Astrocyte (in vitro differentiated cells and primary cell): ENCODE data around the gene IARS1. TPM values are rescaled to one million over a fixed set of nuclear protein-coding genes. Genes with fewer than 3 reads are reported as not detected.
A peak's percentile ranks its signal among the peaks of the same experiment; 100 is the strongest.

Source experiments
- DNase-seq: peaks from one replicate; pipeline ENCODE4 v3.0.0-alpha.2; 2010; ENCODE audit warnings: low read depth
- FAIRE-seq: peaks from 2 replicates; lab custom pipeline; 2011; peaks lifted over from hg19 to GRCh38; lab: Jason Lieb, UNC
- H2AFZ ChIP-seq: 2 replicates; pipeline ENCODE4 v1.6.0; 2012; ENCODE audit warnings: low read depth, low read length, inconsistent platforms
- H3K27ac ChIP-seq: 2 replicates; pipeline ENCODE4 v1.5.1; 2011; ENCODE audit warnings: low read depth, low read length, inconsistent platforms
- H3K27me3 ChIP-seq: 2 replicates; pipeline ENCODE4 v1.6.0; 2011; ENCODE audit warnings: low read length, inconsistent platforms; ENCODE audit not compliant: insufficient read depth
- H3K36me3 ChIP-seq: 2 replicates; pipeline ENCODE4 v1.5.1; 2011; ENCODE audit warnings: low read length, inconsistent platforms; ENCODE audit not compliant: insufficient read depth
- H3K4me1 ChIP-seq: 2 replicates; pipeline ENCODE4 v1.5.1; 2011; ENCODE audit warnings: low read length, inconsistent platforms; ENCODE audit not compliant: insufficient read depth
- H3K4me2 ChIP-seq: 2 replicates; pipeline ENCODE4 v1.6.0; 2012; ENCODE audit warnings: low read length, inconsistent platforms
- H3K4me3 ChIP-seq: 2 replicates; pipeline ENCODE4 v1.5.1; 2011; ENCODE audit warnings: low read depth, mild to moderate bottlenecking, low read length, inconsistent platforms; ENCODE audit not compliant: insufficient read depth
- H3K79me2 ChIP-seq: 2 replicates; pipeline ENCODE4 v1.6.0; 2012; ENCODE audit warnings: mild to moderate bottlenecking, low read length, inconsistent platforms; ENCODE audit not compliant: insufficient read depth
- H3K9ac ChIP-seq: 2 replicates; pipeline ENCODE4 v1.6.0; 2012; ENCODE audit warnings: mild to moderate bottlenecking, low read length, inconsistent platforms
- H3K9me3 ChIP-seq: 2 replicates; pipeline ENCODE4 v1.5.1; 2012; ENCODE audit warnings: low read depth, mild to moderate bottlenecking, low read length, inconsistent platforms; ENCODE audit not compliant: insufficient read depth
- H4K20me1 ChIP-seq: 2 replicates; pipeline ENCODE4 v1.6.0; 2012; ENCODE audit warnings: low read length, inconsistent platforms; ENCODE audit not compliant: insufficient read depth
- H3K27ac Mint-ChIP-seq: one replicate; pipeline ENCODE4 v1.8.0; 2021; ENCODE audit warnings: mild to moderate bottlenecking, mixed read lengths; ENCODE audit not compliant: unreplicated experiment
- H3K27me3 Mint-ChIP-seq: one replicate; pipeline ENCODE4 v1.8.0; 2021; ENCODE audit warnings: low read depth, mixed read lengths; ENCODE audit not compliant: unreplicated experiment
- H3K36me3 Mint-ChIP-seq: one replicate; pipeline ENCODE4 v1.8.0; 2021; ENCODE audit warnings: low read depth, mixed read lengths; ENCODE audit not compliant: unreplicated experiment
- H3K4me1 Mint-ChIP-seq: one replicate; pipeline ENCODE4 v1.8.0; 2021; ENCODE audit warnings: low read depth, mixed read lengths; ENCODE audit not compliant: unreplicated experiment
- H3K4me3 Mint-ChIP-seq: one replicate; pipeline ENCODE4 v1.8.0; 2021; ENCODE audit warnings: mild to moderate bottlenecking, moderate library complexity, mixed read lengths; ENCODE audit not compliant: unreplicated experiment
- H3K9me3 Mint-ChIP-seq: one replicate; pipeline ENCODE4 v1.8.0; 2021; ENCODE audit warnings: mild to moderate bottlenecking, mixed read lengths; ENCODE audit not compliant: unreplicated experiment
- EZH2 ChIP-seq: IDR thresholded peaks from 2 replicates; pipeline ENCODE4 v1.6.1; 2012; ENCODE audit warnings: mild to moderate bottlenecking, low read length, inconsistent platforms; ENCODE audit not compliant: insufficient read depth
- total RNA-seq: library from RNA; stranded (reverse); gene quantifications from 2 replicates; pipeline ENCODE4 v1.2.1, GENCODE V29; 2021
- TF ChIP-seq, protein P1 (sequence below): IDR thresholded peaks from 2 replicates; pipeline ENCODE4 v1.5.1; 2011; ENCODE audit warnings: low read depth, mild to moderate bottlenecking, inconsistent platforms, low read length, moderate library complexity; ENCODE audit not compliant: insufficient read depth

IARS1 gene
- total RNA-seq, 1 donor from 2014 or later = 226 TPM

- Mint-ChIP-seq H3K36me3 (peaks cover 31% of the 10 kb centered on the region), H3K27me3 (no peaks in the 10 kb centered on the region), H3K9me3 (no peaks in the 10 kb centered on the region), H3K4me1 (peaks cover 19% of the 10 kb centered on the region), H3K4me3 (no peak overlapping the region), H3K27ac (no peak overlapping the region)
- Histone ChIP-seq H3K4me3 (no peak overlapping the region), H2AFZ (no peak overlapping the region), H3K4me1 (no peaks in the 10 kb centered on the region), H3K79me2 (peaks cover 33% of the 10 kb centered on the region), H3K9me3 (no peaks in the 10 kb centered on the region), H4K20me1 (peaks cover 24% of the 10 kb centered on the region), H3K27ac (no peak overlapping the region), H3K36me3 (peaks cover 74% of the 10 kb centered on the region), H3K27me3 (no peaks in the 10 kb centered on the region), H3K9ac (no peak overlapping the region), H3K4me2 (no peak overlapping the region)
- DNase-seq = no peak
- TF ChIP-seq EZH2 = no peak
- TF ChIP-seq, protein P1, sequence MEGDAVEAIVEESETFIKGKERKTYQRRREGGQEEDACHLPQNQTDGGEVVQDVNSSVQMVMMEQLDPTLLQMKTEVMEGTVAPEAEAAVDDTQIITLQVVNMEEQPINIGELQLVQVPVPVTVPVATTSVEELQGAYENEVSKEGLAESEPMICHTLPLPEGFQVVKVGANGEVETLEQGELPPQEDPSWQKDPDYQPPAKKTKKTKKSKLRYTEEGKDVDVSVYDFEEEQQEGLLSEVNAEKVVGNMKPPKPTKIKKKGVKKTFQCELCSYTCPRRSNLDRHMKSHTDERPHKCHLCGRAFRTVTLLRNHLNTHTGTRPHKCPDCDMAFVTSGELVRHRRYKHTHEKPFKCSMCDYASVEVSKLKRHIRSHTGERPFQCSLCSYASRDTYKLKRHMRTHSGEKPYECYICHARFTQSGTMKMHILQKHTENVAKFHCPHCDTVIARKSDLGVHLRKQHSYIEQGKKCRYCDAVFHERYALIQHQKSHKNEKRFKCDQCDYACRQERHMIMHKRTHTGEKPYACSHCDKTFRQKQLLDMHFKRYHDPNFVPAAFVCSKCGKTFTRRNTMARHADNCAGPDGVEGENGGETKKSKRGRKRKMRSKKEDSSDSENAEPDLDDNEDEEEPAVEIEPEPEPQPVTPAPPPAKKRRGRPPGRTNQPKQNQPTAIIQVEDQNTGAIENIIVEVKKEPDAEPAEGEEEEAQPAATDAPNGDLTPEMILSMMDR = no peak
- no peak for FAIRE-seq
These were observed 14.2 kb downstream of the IARS1 start for GRCh38 chr9:92279302-92279701.

- DNase-seq = peak; percentile 56
- Histone ChIP-seq H3K9me3 (no peaks in the 10 kb centered on the region), H2AFZ (no peak overlapping the region), H4K20me1 (peaks cover 19% of the 10 kb centered on the region), H3K27ac (no peak overlapping the region), H3K4me3 (no peak overlapping the region), H3K4me1 (no peaks in the 10 kb centered on the region), H3K79me2 (peaks cover 23% of the 10 kb centered on the region), H3K36me3 (peaks cover 78% of the 10 kb centered on the region), H3K9ac (no peak overlapping the region), H3K4me2 (no peak overlapping the region), H3K27me3 (no peaks in the 10 kb centered on the region)
- peak; percentile 74 for FAIRE-seq
- H3K4me3 Mint-ChIP-seq = no peak overlapping the region
- no peaks in the 10 kb centered on the region for H3K27me3 Mint-ChIP-seq
- H3K36me3 Mint-ChIP-seq = peaks cover 31% of the 10 kb centered on the region
- no peak for TF ChIP-seq EZH2
- TF ChIP-seq, protein P1 = no peak
- peak overlapping the region; percentile 53 for H3K27ac Mint-ChIP-seq
- peaks cover 19% of the 10 kb centered on the region for H3K4me1 Mint-ChIP-seq
- no peaks in the 10 kb centered on the region for H3K9me3 Mint-ChIP-seq
These were observed 15.4 kb downstream of the IARS1 start for GRCh38 chr9:92278110-92278509.

- Mint-ChIP-seq H3K36me3 (peaks cover 32% of the 10 kb centered on the region), H3K4me1 (peaks cover 17% of the 10 kb centered on the region), H3K9me3 (no peaks in the 10 kb centered on the region), H3K4me3 (no peak overlapping the region), H3K27ac (peak overlapping the region; percentile 20), H3K27me3 (no peaks in the 10 kb centered on the region)
- H3K27me3 ChIP-seq = no peaks in the 10 kb centered on the region
- peaks cover 10% of the 10 kb centered on the region for H4K20me1 ChIP-seq
- H3K9ac ChIP-seq = no peak overlapping the region
- no peak overlapping the region for H2AFZ ChIP-seq
- no peak overlapping the region for H3K4me3 ChIP-seq
- no peak for TF ChIP-seq EZH2
- TF ChIP-seq, protein P1 = no peak
- no peak overlapping the region for H3K27ac ChIP-seq
- FAIRE-seq (no peak), DNase-seq (no peak)
- peaks cover 12% of the 10 kb centered on the region for H3K79me2 ChIP-seq
- H3K36me3 ChIP-seq = peaks cover 84% of the 10 kb centered on the region
- no peaks in the 10 kb centered on the region for H3K9me3 ChIP-seq
- H3K4me1 ChIP-seq = no peaks in the 10 kb centered on the region
- no peak overlapping the region for H3K4me2 ChIP-seq
These were observed 17.0 kb downstream of the IARS1 start for GRCh38 chr9:92276331-92277032.
